GM18519 (cell line): ENCODE data around the gene PLXNB1.

Experiments
- ATAC-seq: cut with Tn5 transposase; IDR thresholded peaks from one replicate; pipeline ENCODE4 v1.9.1; 2021; ENCODE audit warnings: mild to moderate bottlenecking, moderate library complexity; ENCODE audit not compliant: unreplicated experiment, low FRiP score

The PLXNB1 gene

GRCh38 chr3:48422681-48423080 lies 7.2 kb downstream of the PLXNB1 start:
- no peak for ATAC-seq

- ATAC-seq = no peak
Observed at GRCh38 chr3:48422272-48422671, 7.6 kb downstream of the PLXNB1 start.

DNA sequence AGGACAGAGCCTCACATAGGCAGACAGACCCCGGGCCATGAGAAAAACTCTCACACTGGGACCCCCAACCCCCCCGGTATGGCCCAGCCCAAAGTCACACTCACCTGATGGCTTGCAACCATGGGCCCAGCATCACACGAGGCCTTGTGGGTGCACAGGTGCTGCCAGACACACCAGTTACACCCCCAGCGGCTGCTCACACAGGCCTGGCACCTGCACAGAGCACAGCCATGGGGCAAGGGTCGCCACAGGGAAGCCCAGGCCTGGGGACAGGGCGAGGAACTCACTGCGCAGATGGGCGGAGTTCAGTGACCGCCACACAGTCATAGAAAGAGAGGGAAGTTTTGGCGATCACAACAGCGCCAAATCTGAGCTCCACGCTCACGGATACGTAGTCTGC lies 9.3 kb downstream of the PLXNB1 start:
- no peak for ATAC-seq

GRCh38 chr3:48419597-48419996 lies 10.3 kb downstream of the PLXNB1 start:
- no peak for ATAC-seq

DNA sequence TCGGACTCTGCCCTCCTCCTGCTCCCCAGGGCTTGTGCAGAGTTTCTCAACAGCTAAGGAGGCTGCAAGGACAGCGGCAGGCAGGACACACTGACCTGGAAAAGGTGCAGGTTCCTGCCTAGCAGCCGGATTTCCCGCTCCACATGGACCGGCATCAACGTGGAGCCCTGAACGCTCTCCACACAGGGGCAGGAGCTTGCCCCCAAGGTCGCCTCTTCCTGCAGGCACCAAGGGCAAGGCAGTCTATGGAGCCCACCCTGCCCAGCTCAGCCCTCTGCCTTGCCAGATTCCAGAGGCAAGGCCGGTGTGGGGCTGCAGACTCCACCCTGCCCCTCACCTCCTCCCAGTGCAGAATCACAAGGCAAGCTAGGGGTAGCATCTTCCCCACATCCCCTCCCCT lies 10.7 kb downstream of the PLXNB1 start:
- ATAC-seq = no peak

- ATAC-seq = no peak
Observed at GRCh38 chr3:48418651-48419050, 11.2 kb downstream of the PLXNB1 start.

DNA sequence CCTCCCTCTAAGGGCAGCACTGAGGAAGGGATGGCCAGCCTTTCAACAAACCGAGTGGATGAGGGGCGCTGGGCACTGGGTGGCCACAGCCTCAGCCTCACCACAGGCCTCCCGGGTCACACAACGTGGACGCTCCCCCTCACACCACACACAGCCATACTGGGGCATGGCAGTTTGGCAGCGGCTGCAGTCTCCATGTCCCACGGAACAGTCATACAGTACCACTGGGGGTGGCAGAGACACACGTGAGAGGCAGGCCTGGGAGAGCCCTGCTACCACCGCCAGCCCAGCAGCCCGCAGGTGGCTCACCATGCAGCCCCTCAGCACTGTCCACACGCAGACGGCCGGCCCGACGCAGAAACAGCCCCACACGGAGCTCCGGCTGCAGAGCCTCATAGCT lies 11.7 kb downstream of the PLXNB1 start:
- ATAC-seq = no peak

- ATAC-seq = no peak
Observed at GRCh38 chr3:48417529-48418108, 12.3 kb downstream of the PLXNB1 start.

- ATAC-seq = no peak
Observed at GRCh38 chr3:48416546-48416945, 13.3 kb downstream of the PLXNB1 start.

DNA sequence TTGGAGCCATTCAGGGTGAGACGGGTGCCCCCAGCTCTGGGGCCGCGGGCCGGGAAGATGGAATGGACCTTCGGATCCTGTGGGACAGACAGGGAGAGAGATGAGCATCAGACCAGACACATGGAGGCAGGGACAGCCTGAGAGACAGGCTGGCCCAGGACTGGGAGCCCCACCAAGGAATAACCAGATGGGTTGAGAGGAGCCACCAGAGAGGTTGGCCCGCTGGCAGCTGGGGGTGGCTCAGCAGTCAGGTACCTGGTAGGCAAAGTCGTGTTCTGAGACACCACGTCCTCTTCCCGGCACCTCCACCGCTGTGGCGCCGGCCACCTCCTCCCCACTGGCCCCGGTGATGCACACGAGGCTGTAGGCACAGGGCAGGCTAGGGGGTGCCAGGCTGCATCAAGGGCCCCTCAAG lies 13.8 kb downstream of the PLXNB1 start:
- ATAC-seq = no peak

DNA sequence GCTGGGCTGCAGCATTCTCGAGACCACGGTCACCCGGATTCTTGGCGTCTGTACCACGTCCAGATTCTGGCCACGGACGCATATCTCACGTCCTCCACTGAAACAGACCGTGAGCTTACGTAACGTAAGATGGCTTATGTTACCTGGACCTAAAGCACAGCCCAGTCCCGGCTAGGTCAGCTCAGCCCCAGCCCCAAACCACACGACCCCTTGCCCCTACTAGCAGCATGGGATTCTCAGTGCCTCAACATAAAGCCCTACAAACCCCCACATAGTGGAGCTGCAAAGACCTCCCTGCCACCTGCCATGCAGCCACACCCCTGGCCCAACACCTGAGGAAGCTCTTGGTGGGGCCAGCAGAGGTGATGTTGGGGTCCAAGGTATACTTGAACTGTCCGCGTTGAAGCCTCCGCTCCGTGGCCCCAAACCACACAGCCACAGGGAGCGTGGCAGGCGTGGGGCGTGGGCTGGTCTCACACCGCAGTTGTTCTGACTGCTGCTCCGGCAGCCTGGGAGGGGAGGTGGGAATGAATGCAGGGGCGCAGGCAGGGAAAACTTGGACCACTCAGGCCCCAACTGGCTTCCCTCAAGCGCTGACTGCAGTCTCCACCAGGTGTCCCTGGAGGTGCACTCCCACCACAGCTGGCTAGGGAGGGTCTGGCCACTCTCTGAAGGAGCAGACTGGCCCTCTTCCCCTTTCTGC lies 14.5 kb downstream of the PLXNB1 start:
- ATAC-seq = no peak

- no peak for ATAC-seq
Observed at GRCh38 chr3:48414376-48415250, 15.3 kb downstream of the PLXNB1 start.

DNA sequence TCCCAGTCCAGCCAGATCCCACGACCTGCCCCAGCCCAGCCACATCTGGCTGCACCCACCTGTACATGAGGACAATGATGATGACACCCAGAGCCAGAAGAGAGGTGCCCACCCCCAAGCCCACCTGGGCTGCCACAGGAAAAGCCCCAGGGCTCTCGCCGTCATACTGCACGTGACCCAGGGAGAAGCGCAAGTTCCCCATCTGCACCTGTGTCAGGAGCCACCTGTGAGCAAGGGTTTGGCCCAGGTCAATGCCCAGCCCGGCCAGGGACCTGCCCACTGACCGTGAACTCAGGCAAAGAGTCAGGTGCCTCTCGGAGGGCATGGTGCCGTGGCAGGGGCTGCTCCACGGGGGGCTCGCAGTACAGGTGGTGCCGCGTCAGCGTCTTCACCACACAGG lies 16.3 kb downstream of the PLXNB1 start:
- no peak for ATAC-seq

DNA sequence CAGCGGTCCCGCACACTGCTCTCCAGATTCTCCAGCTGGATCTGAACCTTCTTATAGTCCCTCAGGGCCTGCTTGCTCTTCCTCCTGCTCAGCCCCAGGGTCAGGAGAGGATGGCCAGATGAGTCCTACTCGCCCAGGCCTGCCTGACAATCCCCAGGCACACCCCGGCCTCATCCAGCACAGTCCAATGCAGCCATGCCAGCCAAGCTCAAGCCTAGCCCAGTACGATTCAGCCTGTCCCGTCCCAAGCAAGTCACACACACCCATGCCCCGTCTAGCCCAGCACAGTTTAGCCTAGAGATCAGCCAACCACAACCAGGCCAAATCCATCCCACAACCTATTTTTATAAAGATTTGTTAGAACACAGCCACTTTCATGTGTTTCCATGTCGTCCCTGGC lies 16.8 kb downstream of the PLXNB1 start:
- no peak for ATAC-seq

DNA sequence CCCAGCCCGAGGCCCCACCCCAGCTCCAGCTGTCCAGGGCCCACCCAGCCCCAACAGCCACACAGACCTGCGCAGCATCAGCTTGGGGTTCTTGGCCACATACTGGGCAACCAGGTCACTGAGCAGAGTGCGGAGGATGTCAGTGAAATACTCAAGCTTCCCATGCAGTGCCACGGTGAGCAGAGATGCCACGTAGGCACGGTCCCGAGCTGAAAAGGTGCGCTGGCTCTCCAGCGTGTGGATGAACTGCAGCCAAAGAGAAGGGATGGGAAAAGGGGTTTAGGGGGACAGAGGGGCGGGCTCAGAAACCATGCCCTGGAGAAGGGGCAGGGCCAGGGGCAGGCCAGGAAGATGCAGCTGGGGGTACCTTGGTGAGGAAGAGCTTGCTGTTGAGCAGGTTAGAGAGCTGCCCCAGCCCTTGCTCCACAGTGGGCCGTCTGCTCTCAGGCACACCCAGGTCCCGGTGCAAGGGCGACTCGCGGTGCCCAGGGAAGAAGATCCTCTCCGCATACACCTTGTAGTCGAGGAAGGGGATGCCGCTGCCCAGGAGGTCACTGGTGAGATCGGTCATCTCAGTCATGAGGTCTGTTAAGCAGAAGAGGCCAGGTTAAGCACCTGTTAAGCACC lies 17.4 kb downstream of the PLXNB1 start:
- ATAC-seq = no peak

- no peak for ATAC-seq
Observed at GRCh38 chr3:48411606-48412374, 18.1 kb downstream of the PLXNB1 start.

- no peak for ATAC-seq
Observed at GRCh38 chr3:48411041-48411588, 18.8 kb downstream of the PLXNB1 start.

- ATAC-seq = no peak
Observed at GRCh38 chr3:48410205-48411040, 19.5 kb downstream of the PLXNB1 start.
